Muscle of back (tissue), 11 donors: Measurements from ENCODE around the gene SH3D19. TPM values are rescaled to one million over a fixed set of nuclear protein-coding genes. Genes with fewer than 3 reads are reported as not detected.

Experiments
- DNase-seq, 3 donors: peaks; one replicate each; pipeline versions ENCODE4 v3.0.0 to v3.0.0-alpha.2; 2013
- polyA plus RNA-seq, 10 donors: library from polyadenylated mRNA; unstranded; fragments of 120-200 nt; gene quantifications; one replicate each; pipeline ENCODE4 v1.2.1, GENCODE V29; 2013; ENCODE audit not compliant: insufficient read length in 10 of 10

The SH3D19 gene
- polyA plus RNA-seq, 10 donors = 31.3 to 47.7 (median 38.6) TPM

- peak in 1 of 3 donors; percentile 26 for DNase-seq
Observed at GRCh38 chr4:151198748-151199147, 126.7 kb downstream of the SH3D19 start.

GRCh38 chr4:151197247-151197646, 128.2 kb downstream of the SH3D19 start:
- no peak for DNase-seq

GRCh38 chr4:151195801-151196200, 129.6 kb downstream of the SH3D19 start:
- peak in 2 of 3 donors; percentile 23 to 32 for DNase-seq

- no peak for DNase-seq
Observed at GRCh38 chr4:151193414-151193813, 132.0 kb downstream of the SH3D19 start.

- DNase-seq = no peak
Observed at GRCh38 chr4:151192556-151193235, 132.7 kb downstream of the SH3D19 start.

GRCh38 chr4:151184523-151185458, 140.6 kb downstream of the SH3D19 start:
- DNase-seq = no peak

- no peak for DNase-seq
Observed at GRCh38 chr4:151182455-151182996, 142.9 kb downstream of the SH3D19 start.

- no peak for DNase-seq
Observed at GRCh38 chr4:151176685-151177084, 148.7 kb downstream of the SH3D19 start.

- DNase-seq = no peak
Observed at GRCh38 chr4:151175754-151176631, 149.4 kb downstream of the SH3D19 start.

GRCh38 chr4:151175233-151175632, 150.2 kb downstream of the SH3D19 start:
- peak in 1 of 3 donors; percentile 20 for DNase-seq

- no peak for DNase-seq
Observed at GRCh38 chr4:151174784-151175183, 150.6 kb downstream of the SH3D19 start.

GRCh38 chr4:151173871-151174270, 151.5 kb downstream of the SH3D19 start:
- peak; percentile 17 to 87 (median 48) for DNase-seq

- DNase-seq = no peak
Observed at GRCh38 chr4:151169900-151170299, 155.5 kb downstream of the SH3D19 start.

- peak; percentile 88 to 95 (median 94) for DNase-seq
Observed at GRCh38 chr4:151169223-151169622, 156.2 kb downstream of the SH3D19 start.

GRCh38 chr4:151167561-151167960, 157.8 kb downstream of the SH3D19 start:
- DNase-seq = no peak

- DNase-seq = no peak
Observed at GRCh38 chr4:151166636-151167035, 158.8 kb downstream of the SH3D19 start.

- DNase-seq = peak in 1 of 3 donors; percentile 28
Observed at GRCh38 chr4:151165205-151166000, 160.0 kb downstream of the SH3D19 start.

- no peak for DNase-seq
Observed at GRCh38 chr4:151163855-151164254, 161.6 kb downstream of the SH3D19 start.

GRCh38 chr4:151158979-151159378, 166.4 kb downstream of the SH3D19 start:
- no peak for DNase-seq

- DNase-seq = no peak
Observed at GRCh38 chr4:151157543-151157942, 167.9 kb downstream of the SH3D19 start.

- DNase-seq = no peak
Observed at GRCh38 chr4:151153585-151153984, 171.8 kb downstream of the SH3D19 start.
